ENCODE data around the gene ENPP6. TPM values are rescaled to one million over a fixed set of nuclear protein-coding genes. Genes with fewer than 3 reads are reported as not detected.

The ENPP6 gene
- total RNA-seq, 3 donors from 2014 or later (not counting 1 experiment from before 2014, with no cell fraction given), result 0.23 TPM; not detected in 2

GRCh38 chr4:184062769-184063168 lies 154.9 kb downstream of the ENPP6 start:
- H3K27me3 Mint-ChIP-seq (ENCODE audit: low read depth in 2 of 2), result peaks cover 7 to 15% of the 10 kb centered on the region in 2 donors
- ATAC-seq, result no peak
- H3K27me3 ChIP-seq (ENCODE audit: control insufficient read depth, insufficient read depth, low read length), result no peaks in the 10 kb centered on the region
- no peak overlapping the region for H3K27ac Mint-ChIP-seq
- H3K9me3 Mint-ChIP-seq, result no peaks in the 10 kb centered on the region
- intact Hi-C loops (cut with micrococcal nuclease), result no loop called here
- no peak overlapping the region for H3K27ac ChIP-seq (ENCODE audit: low read length)
- H3K9me3 ChIP-seq (ENCODE audit: control insufficient read depth, insufficient read depth, low read length), result no peaks in the 10 kb centered on the region
- H3K36me3 Mint-ChIP-seq, result no peaks in the 10 kb centered on the region
- TF ChIP-seq, protein P1, sequence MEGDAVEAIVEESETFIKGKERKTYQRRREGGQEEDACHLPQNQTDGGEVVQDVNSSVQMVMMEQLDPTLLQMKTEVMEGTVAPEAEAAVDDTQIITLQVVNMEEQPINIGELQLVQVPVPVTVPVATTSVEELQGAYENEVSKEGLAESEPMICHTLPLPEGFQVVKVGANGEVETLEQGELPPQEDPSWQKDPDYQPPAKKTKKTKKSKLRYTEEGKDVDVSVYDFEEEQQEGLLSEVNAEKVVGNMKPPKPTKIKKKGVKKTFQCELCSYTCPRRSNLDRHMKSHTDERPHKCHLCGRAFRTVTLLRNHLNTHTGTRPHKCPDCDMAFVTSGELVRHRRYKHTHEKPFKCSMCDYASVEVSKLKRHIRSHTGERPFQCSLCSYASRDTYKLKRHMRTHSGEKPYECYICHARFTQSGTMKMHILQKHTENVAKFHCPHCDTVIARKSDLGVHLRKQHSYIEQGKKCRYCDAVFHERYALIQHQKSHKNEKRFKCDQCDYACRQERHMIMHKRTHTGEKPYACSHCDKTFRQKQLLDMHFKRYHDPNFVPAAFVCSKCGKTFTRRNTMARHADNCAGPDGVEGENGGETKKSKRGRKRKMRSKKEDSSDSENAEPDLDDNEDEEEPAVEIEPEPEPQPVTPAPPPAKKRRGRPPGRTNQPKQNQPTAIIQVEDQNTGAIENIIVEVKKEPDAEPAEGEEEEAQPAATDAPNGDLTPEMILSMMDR (IDR thresholded peaks at IDR 0.05), result no peak
- no peaks in the 10 kb centered on the region for H3K4me1 ChIP-seq (ENCODE audit: control insufficient read depth, insufficient read depth, low read length)
- no peak for DNase-seq
- H3K36me3 ChIP-seq (ENCODE audit: control insufficient read depth, insufficient read depth, low read length), result no peaks in the 10 kb centered on the region
- H3K4me3 ChIP-seq (ENCODE audit: low read length), result no peak overlapping the region
- H3K4me3 Mint-ChIP-seq, result no peak overlapping the region
- H3K4me1 Mint-ChIP-seq, result no peaks in the 10 kb centered on the region
- WGBS (ENCODE audit: insufficient coverage), result 95% methylated on average over 4 of the region's 7 CpGs

DNA sequence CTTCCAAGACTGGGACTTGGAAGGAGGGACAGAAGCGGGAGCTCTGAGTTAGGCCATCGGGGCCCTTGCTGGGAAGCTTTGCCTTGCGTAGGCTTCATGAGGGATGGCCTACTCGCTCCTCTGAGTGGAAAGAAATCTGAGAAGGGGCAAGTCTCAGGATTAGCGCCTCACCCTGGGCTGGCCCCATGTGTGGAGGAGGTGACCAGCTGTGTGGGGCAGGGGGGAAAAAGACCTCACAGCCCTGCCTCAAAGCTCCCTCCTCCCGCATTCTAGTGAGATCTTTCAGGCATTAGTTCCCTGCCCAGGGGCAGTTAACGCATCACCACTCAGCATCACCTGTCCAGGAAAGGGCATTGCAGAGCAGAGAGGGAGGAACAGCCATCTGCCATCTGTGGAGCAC lies 156.1 kb downstream of the ENPP6 start:
- ATAC-seq (no peak), DNase-seq (no peak)
- H3K36me3 ChIP-seq (ENCODE audit: control insufficient read depth, insufficient read depth, low read length), result no peaks in the 10 kb centered on the region
- intact Hi-C loops (cut with micrococcal nuclease), result no loop called here
- Mint-ChIP-seq H3K4me1 (no peaks in the 10 kb centered on the region), H3K4me3 (no peak overlapping the region), H3K27ac (no peak overlapping the region), H3K36me3 (no peaks in the 10 kb centered on the region), H3K27me3 (ENCODE audit: low read depth in 2 of 2) (peaks cover 7 to 15% of the 10 kb centered on the region in 2 donors), H3K9me3 (no peaks in the 10 kb centered on the region)
- no peaks in the 10 kb centered on the region for H3K4me1 ChIP-seq (ENCODE audit: control insufficient read depth, insufficient read depth, low read length)
- H3K27ac ChIP-seq (ENCODE audit: low read length), result no peak overlapping the region
- no peaks in the 10 kb centered on the region for H3K27me3 ChIP-seq (ENCODE audit: control insufficient read depth, insufficient read depth, low read length)
- 91% methylated on average over 7 of the region's 7 CpGs for WGBS (ENCODE audit: insufficient coverage)
- H3K9me3 ChIP-seq (ENCODE audit: control insufficient read depth, insufficient read depth, low read length), result no peaks in the 10 kb centered on the region
- H3K4me3 ChIP-seq (ENCODE audit: low read length), result no peak overlapping the region
- TF ChIP-seq, protein P1 (IDR thresholded peaks at IDR 0.05), result no peak

GRCh38 chr4:184059099-184059498 lies 158.6 kb downstream of the ENPP6 start:
- H3K27ac Mint-ChIP-seq, result no peak overlapping the region
- Histone ChIP-seq H3K27ac (ENCODE audit: low read length) (no peak overlapping the region), H3K4me1 (ENCODE audit: control insufficient read depth, insufficient read depth, low read length) (no peaks in the 10 kb centered on the region), H3K36me3 (ENCODE audit: control insufficient read depth, insufficient read depth, low read length) (no peaks in the 10 kb centered on the region), H3K9me3 (ENCODE audit: control insufficient read depth, insufficient read depth, low read length) (no peaks in the 10 kb centered on the region), H3K27me3 (ENCODE audit: control insufficient read depth, insufficient read depth, low read length) (no peaks in the 10 kb centered on the region), H3K4me3 (ENCODE audit: low read length) (no peak overlapping the region)
- 95% methylated on average over 3 of the region's 3 CpGs for WGBS (ENCODE audit: insufficient coverage)
- no peaks in the 10 kb centered on the region for H3K4me1 Mint-ChIP-seq
- intact Hi-C loops (cut with micrococcal nuclease), result no loop called here
- TF ChIP-seq, protein P1 (IDR thresholded peaks at IDR 0.05), result no peak
- no peaks in the 10 kb centered on the region for H3K36me3 Mint-ChIP-seq
- no peak overlapping the region for H3K4me3 Mint-ChIP-seq
- DNase-seq (no peak), ATAC-seq (no peak)
- H3K9me3 Mint-ChIP-seq, result no peaks in the 10 kb centered on the region
- H3K27me3 Mint-ChIP-seq (ENCODE audit: low read depth in 2 of 2), result peaks cover 7% of the 10 kb centered on the region in 2 donors

- H3K27me3 ChIP-seq (ENCODE audit: control insufficient read depth, insufficient read depth, low read length), result no peaks in the 10 kb centered on the region
- Mint-ChIP-seq H3K9me3 (no peaks in the 10 kb centered on the region), H3K4me3 (no peak overlapping the region), H3K36me3 (no peaks in the 10 kb centered on the region), H3K27me3 (ENCODE audit: low read depth in 2 of 2) (peaks cover 0 to 7% of the 10 kb centered on the region in 2 donors), H3K27ac (no peak overlapping the region), H3K4me1 (no peaks in the 10 kb centered on the region)
- no peaks in the 10 kb centered on the region for H3K9me3 ChIP-seq (ENCODE audit: control insufficient read depth, insufficient read depth, low read length)
- H3K36me3 ChIP-seq (ENCODE audit: control insufficient read depth, insufficient read depth, low read length), result no peaks in the 10 kb centered on the region
- no peak overlapping the region for H3K27ac ChIP-seq (ENCODE audit: low read length)
- no peak for DNase-seq
- intact Hi-C loops (cut with micrococcal nuclease), result no loop called here
- WGBS (ENCODE audit: insufficient coverage), result 93% methylated on average over 4 of the region's 6 CpGs
- TF ChIP-seq, protein P1 (IDR thresholded peaks at IDR 0.05), result no peak
- H3K4me1 ChIP-seq (ENCODE audit: control insufficient read depth, insufficient read depth, low read length), result no peaks in the 10 kb centered on the region
- ATAC-seq, result no peak
- no peak overlapping the region for H3K4me3 ChIP-seq (ENCODE audit: low read length)
Measured at GRCh38 chr4:184058026-184058425, 159.6 kb downstream of the ENPP6 start.

All from natural killer cell (primary cell).